H9 (cell line): ENCODE measurements around the gene MON2. TPM values are rescaled to one million over a fixed set of nuclear protein-coding genes. Genes with fewer than 3 reads are reported as not detected.
A peak's percentile ranks its signal among the peaks of the same experiment; 100 is the strongest.

Experiments used
- DNase-seq: peaks from one replicate; pipeline ENCODE4 v3.0.0-alpha.2; 2017
- H2AFZ ChIP-seq: one replicate; pipeline ENCODE4 v1.6.1; 2013; ENCODE audit warnings: mild to moderate bottlenecking, low read length, control low read depth, moderate library complexity
- H2AK5ac ChIP-seq: 2 replicates; pipeline ENCODE4 v1.6.1; 2013; ENCODE audit warnings: low read length, control low read depth, mixed read lengths; ENCODE audit not compliant: insufficient read length
- H2BK120ac ChIP-seq: one replicate; pipeline ENCODE4 v1.6.1; 2013; ENCODE audit warnings: low read depth, mild to moderate bottlenecking, low read length, control low read depth, inconsistent platforms; ENCODE audit not compliant: poor library complexity, severe bottlenecking
- H2BK12ac ChIP-seq: 2 replicates; pipeline ENCODE4 v1.6.1; 2013; ENCODE audit warnings: low read length, control low read depth, mixed read lengths, low read depth; ENCODE audit not compliant: insufficient read length
- H2BK15ac ChIP-seq: 2 replicates; pipeline ENCODE4 v1.6.1; 2013; ENCODE audit warnings: low read depth, low read length, control low read depth
- H2BK20ac ChIP-seq: one replicate; pipeline ENCODE4 v1.6.1; 2013; ENCODE audit warnings: low read depth, mild to moderate bottlenecking, low read length, control low read depth, inconsistent platforms; ENCODE audit not compliant: poor library complexity, severe bottlenecking
- H2BK5ac ChIP-seq: 2 replicates; pipeline ENCODE4 v1.6.1; 2013; ENCODE audit warnings: low read length, control low read depth, mixed read lengths; ENCODE audit not compliant: insufficient read length
- H3K14ac ChIP-seq: 2 replicates; pipeline ENCODE4 v1.6.1; 2013; ENCODE audit warnings: low read length, control low read depth; ENCODE audit not compliant: insufficient read depth
- H3K18ac ChIP-seq: 2 replicates; pipeline ENCODE4 v1.6.1; 2013; ENCODE audit warnings: low read depth, mild to moderate bottlenecking, mixed read lengths, low read length, control low read depth; ENCODE audit not compliant: insufficient read length
- H3K23ac ChIP-seq: 2 replicates; pipeline ENCODE4 v1.6.1; 2013; ENCODE audit warnings: low read length, control low read depth, mixed read lengths, low read depth; ENCODE audit not compliant: insufficient read length
- H3K23me2 ChIP-seq: 2 replicates; pipeline ENCODE4 v1.6.1; 2013; ENCODE audit warnings: low read depth, mild to moderate bottlenecking, mixed read lengths, low read length, control low read depth; ENCODE audit not compliant: insufficient read length, poor library complexity, severe bottlenecking
- H3K27ac ChIP-seq: 2 replicates; pipeline ENCODE4 v1.5.1; 2013; ENCODE audit warnings: low read length, control low read depth, mixed read lengths, low read depth; ENCODE audit not compliant: insufficient read length
- H3K27me3 ChIP-seq: 2 replicates; pipeline ENCODE4 v1.6.1; 2013; ENCODE audit warnings: low read length, control low read depth, inconsistent platforms; ENCODE audit not compliant: insufficient read depth
- H3K4ac ChIP-seq: 2 replicates; pipeline ENCODE4 v1.6.1; 2013; ENCODE audit warnings: low read depth, mild to moderate bottlenecking, control low read depth, inconsistent platforms, low read length, moderate library complexity
- H3K4me1 ChIP-seq: 2 replicates; pipeline ENCODE4 v1.6.1; 2013; ENCODE audit warnings: low read length, control low read depth, inconsistent platforms; ENCODE audit not compliant: insufficient read depth
- H3K4me2 ChIP-seq: 2 replicates; pipeline ENCODE4 v1.6.1; 2013; ENCODE audit warnings: low read length, control low read depth, mixed read lengths; ENCODE audit not compliant: insufficient read length, insufficient read depth
- H3K56ac ChIP-seq: 2 replicates; pipeline ENCODE4 v1.6.1; 2013; ENCODE audit warnings: low read depth, mild to moderate bottlenecking, mixed read lengths, low read length, control low read depth; ENCODE audit not compliant: insufficient read length
- H3K79me1 ChIP-seq: 2 replicates; pipeline ENCODE4 v1.6.1; 2013; ENCODE audit warnings: low read depth, mild to moderate bottlenecking, moderate library complexity, low read length, control low read depth, inconsistent platforms; ENCODE audit not compliant: insufficient read depth, poor library complexity, severe bottlenecking
- H3K79me2 ChIP-seq: 2 replicates; pipeline ENCODE4 v1.6.1; 2013; ENCODE audit warnings: low read length, control low read depth, inconsistent platforms; ENCODE audit not compliant: insufficient read depth
- H3K9ac ChIP-seq: 2 replicates; pipeline ENCODE4 v1.6.1; 2013; ENCODE audit warnings: low read length, control low read depth, mixed read lengths; ENCODE audit not compliant: insufficient read length; ENCODE audit errors: extremely low read depth
- H3K9me3 ChIP-seq: one replicate; pipeline ENCODE4 v1.6.1; 2013; ENCODE audit warnings: low read depth, low read length, inconsistent platforms; ENCODE audit not compliant: control insufficient read depth
- H3T11ph ChIP-seq: one replicate; pipeline ENCODE4 v1.6.1; 2013; ENCODE audit warnings: mild to moderate bottlenecking, low read length, control low read depth, inconsistent platforms
- H4K20me1 ChIP-seq: one replicate; pipeline ENCODE4 v1.6.1; 2013; ENCODE audit not compliant: control insufficient read depth, insufficient read length, insufficient read depth
- H4K5ac ChIP-seq: 2 replicates; pipeline ENCODE4 v1.6.1; 2013; ENCODE audit warnings: low read depth, mild to moderate bottlenecking, mixed read lengths, low read length, control low read depth; ENCODE audit not compliant: insufficient read length
- H4K8ac ChIP-seq: replicated peaks from 2 replicates; pipeline ENCODE4 v1.6.1; 2013; ENCODE audit warnings: low read length, control low read depth, mixed read lengths, low read depth; ENCODE audit not compliant: insufficient read length
- H4K91ac ChIP-seq: 2 replicates; pipeline ENCODE4 v1.6.1; 2013; ENCODE audit warnings: low read depth, mild to moderate bottlenecking, moderate library complexity, mixed read lengths, low read length, control low read depth; ENCODE audit not compliant: insufficient read length
- H3K27ac Mint-ChIP-seq, 3 experiments: 2 replicates in 2 of 3; 3 replicates in 1 of 3; pipeline ENCODE4 v1.8.0; 2020 to 2021; ENCODE audit warnings: mixed read lengths in 3 of 3, mild to moderate bottlenecking in 1 of 3, moderate library complexity in 1 of 3
- H3K27me3 Mint-ChIP-seq: 2 replicates; pipeline ENCODE4 v1.8.0; 2021; ENCODE audit warnings: low read depth, mild to moderate bottlenecking, moderate library complexity, mixed read lengths
- H3K36me3 Mint-ChIP-seq, 3 experiments: 2 replicates in 2 of 3; 3 replicates in 1 of 3; pipeline ENCODE4 v1.8.0; 2020 to 2021; ENCODE audit warnings: low read depth in 3 of 3, mixed read lengths in 3 of 3; ENCODE audit not compliant: insufficient read depth in 1 of 3
- H3K4me1 Mint-ChIP-seq, 2 experiments: 2 replicates each; pipeline ENCODE4 v1.8.0; 2020; ENCODE audit warnings: mixed read lengths in 2 of 2
- H3K4me3 Mint-ChIP-seq, 2 experiments: 2 replicates in 1 of 2; 3 replicates in 1 of 2; pipeline ENCODE4 v1.8.0; 2020 to 2021; ENCODE audit warnings: mild to moderate bottlenecking in 2 of 2, mixed read lengths in 2 of 2, moderate library complexity in 1 of 2
- H3K9me3 Mint-ChIP-seq, 2 experiments: 2 replicates in 1 of 2; 3 replicates in 1 of 2; pipeline ENCODE4 v1.8.0; 2020; ENCODE audit warnings: mild to moderate bottlenecking in 2 of 2, mixed read lengths in 2 of 2, moderate library complexity in 1 of 2
- CTCF ChIP-seq: fragments of 200-600 bp; sonication (generic); conservative IDR thresholded peaks from 3 replicates; pipeline ENCODE4 v1.8.0; 2021; ENCODE audit warnings: antibody characterized with exemption, mild to moderate bottlenecking
- WGBS: extraction: QIAGEN DNeasy Blood & Tissue Kit; methylation state at CpG from one replicate; pipeline ENCODE4 v1.1.7; 2013; ENCODE audit warnings: missing lambda C conversion rate, low lambda C conversion rate, mixed read lengths; ENCODE audit not compliant: insufficient read length; ENCODE audit errors: extremely low coverage; 5-methylcytosine and 5-hydroxymethylcytosine counted together
- total RNA-seq: library from RNA; stranded (reverse); gene quantifications from 2 replicates; pipeline ENCODE4 v1.2.1, GENCODE V29; 2021

Gene MON2
- total RNA-seq, 1 experiment from 2014 or later: 21.9 TPM

- Histone ChIP-seq H3K79me1 (no peaks in the 10 kb centered on the region), H3K27me3 (no peaks in the 10 kb centered on the region; the same call in 1 of the 2 replicates), H2BK5ac (no peak overlapping the region), H2BK120ac (no peak overlapping the region), H2AFZ (no peak overlapping the region), H3K9me3 (no peaks in the 10 kb centered on the region), H3K4me2 (no peak overlapping the region), H2BK12ac (no peak overlapping the region), H2AK5ac (no peak overlapping the region), H4K5ac (no peak overlapping the region), H3K18ac (no peak overlapping the region), H3T11ph (no peak overlapping the region), H4K20me1 (no peaks in the 10 kb centered on the region), H3K56ac (no peak overlapping the region), H2BK20ac (no peak overlapping the region), H3K4ac (no peak overlapping the region), H4K8ac (no peak overlapping the region), H3K79me2 (no peaks in the 10 kb centered on the region), H3K14ac (no peak overlapping the region), H2BK15ac (no peak overlapping the region), H3K9ac (no peak overlapping the region), H3K23ac (no peak overlapping the region), H3K23me2 (no peaks in the 10 kb centered on the region), H4K91ac (no peak overlapping the region), H3K27ac (no peak overlapping the region), H3K4me1 (peaks cover 10% of the 10 kb centered on the region; the same call in 1 of the 2 replicates)
- H3K27me3 Mint-ChIP-seq: peaks cover 40% of the 10 kb centered on the region
- no peak for DNase-seq
- TF ChIP-seq CTCF: no peak
- H3K4me3 Mint-ChIP-seq: no peak overlapping the region
- WGBS: no CpG with 5 or more reads among the region's 2 CpGs
- peaks cover 0 to 3% of the 10 kb centered on the region in 2 experiments; a peak in 1 of 5 replicates for H3K9me3 Mint-ChIP-seq
- H3K4me1 Mint-ChIP-seq: peaks cover 56 to 57% of the 10 kb centered on the region in 2 experiments
- H3K27ac Mint-ChIP-seq: peak overlapping the region in 1 of 3 experiments; percentile 11; a peak in 2 of 7 replicates
- H3K36me3 Mint-ChIP-seq: peaks cover 0 to 4% (median 1%) of the 10 kb centered on the region in 3 experiments; a peak in 1 of 7 replicates
Observed at GRCh38 chr12:62625228-62625627, 158.6 kb downstream of the MON2 start.
